Ishikawa (cell line): Measurements from ENCODE around the gene ZNF664.

ENCODE experiments used
- CEBPB ChIP-seq: IDR thresholded peaks from 2 replicates; pipeline ENCODE4 v1.6.1; 2012
- CREB1 ChIP-seq: IDR thresholded peaks from 2 replicates; pipeline ENCODE4 v1.6.1; 2012; ENCODE audit warnings: low read depth
- EGR1 ChIP-seq: IDR thresholded peaks from 2 replicates; pipeline ENCODE4 v1.6.1; 2012
- EP300 ChIP-seq: IDR thresholded peaks from 2 replicates; pipeline ENCODE4 v1.6.1; 2012; ENCODE audit warnings: borderline replicate concordance
- FOXM1 ChIP-seq: IDR thresholded peaks from 2 replicates; pipeline ENCODE4 v1.6.1; 2012; ENCODE audit warnings: low read depth, borderline replicate concordance
- NFIC ChIP-seq: IDR thresholded peaks from 2 replicates; pipeline ENCODE4 v1.6.1; 2012
- RAD21 ChIP-seq: IDR thresholded peaks from 2 replicates; pipeline ENCODE4 v1.6.1; 2012; ENCODE audit warnings: low read depth
- REST ChIP-seq: IDR thresholded peaks from 2 replicates; pipeline ENCODE4 v1.6.1; 2012; ENCODE audit warnings: low read depth, mild to moderate bottlenecking
- TAF1 ChIP-seq: IDR thresholded peaks from 2 replicates; pipeline ENCODE4 v1.6.1; 2012; ENCODE audit warnings: low read depth, mild to moderate bottlenecking
- TCF12 ChIP-seq: IDR thresholded peaks from 2 replicates; pipeline ENCODE4 v1.6.1; 2012; ENCODE audit warnings: low read depth
- TEAD4 ChIP-seq: IDR thresholded peaks from 2 replicates; pipeline ENCODE4 v1.6.1; 2012
- USF1 ChIP-seq: IDR thresholded peaks from 2 replicates; pipeline ENCODE4 v1.6.1; 2012
- YY1 ChIP-seq: IDR thresholded peaks from 2 replicates; pipeline ENCODE4 v1.6.1; 2012; ENCODE audit warnings: low read depth
- TF ChIP-seq, protein P1 (sequence below): IDR thresholded peaks from 2 replicates; pipeline ENCODE4 v1.6.1; 2012

Gene ZNF664

DNA sequence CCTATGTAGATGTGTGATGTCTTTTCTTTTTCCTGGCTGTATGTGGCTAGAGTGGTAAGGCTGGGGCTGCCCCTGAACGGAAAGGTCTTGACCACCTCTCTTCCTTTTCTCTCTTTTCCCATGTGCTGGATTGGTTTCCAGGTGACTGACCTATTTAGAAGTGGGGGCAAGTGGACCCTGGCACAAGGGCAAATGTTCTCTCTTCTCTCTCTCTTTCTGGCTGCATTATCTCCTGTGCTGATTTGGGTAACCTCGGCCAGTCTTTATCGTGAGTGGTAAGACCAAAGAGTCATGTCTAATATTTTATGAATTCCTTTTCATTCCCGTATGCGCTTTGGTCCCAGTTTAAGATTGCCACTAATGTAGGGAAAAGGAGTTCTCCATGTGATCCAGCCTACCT, 16.2 kb downstream of the ZNF664 start:
- no peak for TF ChIP-seq CREB1
- no peak for TF ChIP-seq USF1
- no peak for TF ChIP-seq REST

- TF ChIP-seq CEBPB = no peak
- no peak for TF ChIP-seq TAF1
- no peak for TF ChIP-seq REST
- TF ChIP-seq, protein P1, sequence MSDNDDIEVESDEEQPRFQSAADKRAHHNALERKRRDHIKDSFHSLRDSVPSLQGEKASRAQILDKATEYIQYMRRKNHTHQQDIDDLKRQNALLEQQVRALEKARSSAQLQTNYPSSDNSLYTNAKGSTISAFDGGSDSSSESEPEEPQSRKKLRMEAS = no peak
These were observed 16.7 kb downstream of the ZNF664 start for GRCh38 chr12:123989753-123990152.

- no peak for TF ChIP-seq YY1
- no peak for TF ChIP-seq TAF1
- TF ChIP-seq CEBPB = no peak
- TF ChIP-seq CREB1 = no peak
- TF ChIP-seq REST = no peak
- TF ChIP-seq RAD21 = no peak
- TF ChIP-seq TCF12 = no peak
- no peak for TF ChIP-seq EGR1
- TF ChIP-seq, protein P1 = no peak
- TF ChIP-seq USF1 = no peak
- TF ChIP-seq FOXM1 = no peak
- no peak for TF ChIP-seq TEAD4
- TF ChIP-seq NFIC = no peak
These were observed 17.5 kb downstream of the ZNF664 start for GRCh38 chr12:123990511-123990910.

DNA sequence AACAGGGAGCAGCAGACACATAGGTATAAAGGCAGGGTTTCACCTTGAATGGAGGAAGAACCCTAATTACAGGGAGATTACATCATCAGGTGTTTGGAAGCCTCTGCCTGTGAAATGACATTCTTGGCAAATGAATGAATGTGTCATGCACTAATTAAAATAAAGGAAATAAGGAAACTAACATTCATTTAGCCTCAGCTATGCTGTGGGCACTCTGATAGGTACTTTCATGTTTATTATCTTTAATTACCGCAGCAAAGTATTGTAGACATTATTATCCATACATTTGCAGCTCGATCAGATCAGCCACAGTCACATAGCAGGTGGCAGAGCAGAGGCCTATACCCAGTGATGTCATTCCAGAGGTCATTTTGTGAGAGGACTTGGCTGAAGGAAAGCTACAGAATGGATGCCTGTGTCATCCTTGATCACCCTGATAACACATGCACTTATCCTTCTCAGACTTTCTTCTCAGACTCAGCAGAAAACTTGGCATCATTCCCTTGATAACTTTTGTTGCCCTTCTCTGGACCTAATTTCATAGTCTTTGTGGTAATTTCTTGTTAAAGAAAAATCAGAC, 18.4 kb downstream of the ZNF664 start:
- TF ChIP-seq YY1 (no peak), EP300 (no peak), CREB1 (no peak), RAD21 (no peak), FOXM1 (no peak), TEAD4 (no peak), TCF12 (no peak)
- TF ChIP-seq, protein P1 = no peak

- TF ChIP-seq TCF12 = no peak
- TF ChIP-seq TEAD4 = no peak
These were observed 19.3 kb downstream of the ZNF664 start for GRCh38 chr12:123992118-123992825.
